AG10803 (cell line): Measurements from ENCODE around the gene PLEKHH2.

ENCODE experiments used
- DNase-seq: peaks from one replicate; pipeline ENCODE4 v3.0.0; 2010; ENCODE audit warnings: low read depth
- H3K4me3 ChIP-seq: 2 replicates; pipeline ENCODE4 v1.5.1; 2011; ENCODE audit warnings: mild to moderate bottlenecking, low read length, control low read depth
- CTCF ChIP-seq: conservative IDR thresholded peaks from 2 replicates; pipeline ENCODE4 v1.5.1; 2011; ENCODE audit warnings: mild to moderate bottlenecking, low read length, control low read depth, inconsistent platforms

PLEKHH2 gene

GRCh38 chr2:43642363-43642762, 5.3 kb downstream of the PLEKHH2 start:
- DNase-seq: no peak
- H3K4me3 ChIP-seq: no peak overlapping the region
- no peak for TF ChIP-seq CTCF

GRCh38 chr2:43643680-43644079, 6.6 kb downstream of the PLEKHH2 start:
- no peak for TF ChIP-seq CTCF
- H3K4me3 ChIP-seq: no peak overlapping the region
- no peak for DNase-seq

- no peak for TF ChIP-seq CTCF
- peak; percentile 33 for DNase-seq
- H3K4me3 ChIP-seq: no peak overlapping the region
Measured at GRCh38 chr2:43648994-43649701, 12.1 kb downstream of the PLEKHH2 start.

- H3K4me3 ChIP-seq: no peak overlapping the region
- DNase-seq: no peak
- TF ChIP-seq CTCF: no peak
Measured at GRCh38 chr2:43653506-43653905, 16.4 kb downstream of the PLEKHH2 start.

- TF ChIP-seq CTCF: no peak
- DNase-seq: no peak
- no peak overlapping the region for H3K4me3 ChIP-seq
Measured at GRCh38 chr2:43657241-43657640, 20.2 kb downstream of the PLEKHH2 start.

GRCh38 chr2:43675646-43676321, 38.7 kb downstream of the PLEKHH2 start:
- TF ChIP-seq CTCF: no peak
- peak overlapping the region; percentile 67 for H3K4me3 ChIP-seq
- DNase-seq: no peak
